ENCODE results near the gene EIF4H.

The EIF4H gene

GRCh38 chr7:74191231-74191630, 17.1 kb downstream of the EIF4H start:
- no peak overlapping the region for H3K9ac ChIP-seq (ENCODE audit: low read length)
- no peak overlapping the region for H2AFZ ChIP-seq (ENCODE audit: low read length)
- H3K79me2 ChIP-seq (ENCODE audit: insufficient read depth, low read length): peaks cover 20% of the 10 kb centered on the region
- H3K4me1 ChIP-seq (ENCODE audit: insufficient read depth, low read length, severe bottlenecking): no peaks in the 10 kb centered on the region
- 0 out of 2 replicates have a peak, but pooled peaks cover 4% of the 10 kb centered on the region for H4K20me1 ChIP-seq (ENCODE audit: insufficient read depth, low read length)
- no peak for TF ChIP-seq CTCF (IDR thresholded peaks at IDR 0.05; ENCODE audit: low read length)
- no peak for TF ChIP-seq EZH2 (IDR thresholded peaks at IDR 0.05; ENCODE audit: borderline replicate concordance, low read length)
- H3K4me2 ChIP-seq (ENCODE audit: low read length): no peak overlapping the region
- no peaks in the 10 kb centered on the region for H3K9me2 ChIP-seq (ENCODE audit: low read depth, low read length)
- peaks cover 98% of the 10 kb centered on the region for H3K36me3 ChIP-seq (ENCODE audit: insufficient read depth, low read length)
- H3K27ac ChIP-seq (ENCODE audit: low read depth, low read length, poor library complexity, severe bottlenecking): no peak overlapping the region
- no peaks in the 10 kb centered on the region for H3K27me3 ChIP-seq (ENCODE audit: insufficient read depth, low read length)
- H3K9me3 ChIP-seq (ENCODE audit: low read length): no peaks in the 10 kb centered on the region
- no peaks in the 10 kb centered on the region for H3F3A ChIP-seq (ENCODE audit: insufficient read depth, low read length)
- no peak overlapping the region for H3K4me3 ChIP-seq (ENCODE audit: low read depth, low read length, poor library complexity, severe bottlenecking)

GRCh38 chr7:74193054-74193453, 18.9 kb downstream of the EIF4H start:
- Histone ChIP-seq H3K27me3 (ENCODE audit: insufficient read depth, low read length) (no peaks in the 10 kb centered on the region), H3K27ac (ENCODE audit: low read depth, low read length, poor library complexity, severe bottlenecking) (no peak overlapping the region), H3K9ac (ENCODE audit: low read length) (no peak overlapping the region), H3K9me2 (ENCODE audit: low read depth, low read length) (no peaks in the 10 kb centered on the region), H3K79me2 (ENCODE audit: insufficient read depth, low read length) (peaks cover 2% of the 10 kb centered on the region), H4K20me1 (ENCODE audit: insufficient read depth, low read length) (0 out of 2 replicates have a peak, but pooled peaks cover under 1% of the 10 kb centered on the region), H2AFZ (ENCODE audit: low read length) (no peak overlapping the region), H3K36me3 (ENCODE audit: insufficient read depth, low read length) (peaks cover 95% of the 10 kb centered on the region), H3K4me2 (ENCODE audit: low read length) (no peak overlapping the region), H3K4me1 (ENCODE audit: insufficient read depth, low read length, severe bottlenecking) (no peaks in the 10 kb centered on the region), H3K4me3 (ENCODE audit: low read depth, low read length, poor library complexity, severe bottlenecking) (no peak overlapping the region), H3F3A (ENCODE audit: insufficient read depth, low read length) (no peaks in the 10 kb centered on the region), H3K9me3 (ENCODE audit: low read length) (no peaks in the 10 kb centered on the region)
- no peak for TF ChIP-seq EZH2 (IDR thresholded peaks at IDR 0.05; ENCODE audit: borderline replicate concordance, low read length)
- TF ChIP-seq CTCF (IDR thresholded peaks at IDR 0.05; ENCODE audit: low read length): no peak

- H3K4me3 ChIP-seq (ENCODE audit: low read depth, low read length, poor library complexity, severe bottlenecking): no peak overlapping the region
- H3F3A ChIP-seq (ENCODE audit: insufficient read depth, low read length): no peaks in the 10 kb centered on the region
- H4K20me1 ChIP-seq (ENCODE audit: insufficient read depth, low read length): no peaks in the 10 kb centered on the region
- H3K9ac ChIP-seq (ENCODE audit: low read length): no peak overlapping the region
- H2AFZ ChIP-seq (ENCODE audit: low read length): no peak overlapping the region
- no peaks in the 10 kb centered on the region for H3K79me2 ChIP-seq (ENCODE audit: insufficient read depth, low read length)
- no peak overlapping the region for H3K4me2 ChIP-seq (ENCODE audit: low read length)
- no peaks in the 10 kb centered on the region for H3K9me2 ChIP-seq (ENCODE audit: low read depth, low read length)
- TF ChIP-seq EZH2 (IDR thresholded peaks at IDR 0.05; ENCODE audit: borderline replicate concordance, low read length): no peak
- no peak for TF ChIP-seq CTCF (IDR thresholded peaks at IDR 0.05; ENCODE audit: low read length)
- H3K9me3 ChIP-seq (ENCODE audit: low read length): no peaks in the 10 kb centered on the region
- H3K27me3 ChIP-seq (ENCODE audit: insufficient read depth, low read length): no peaks in the 10 kb centered on the region
- no peaks in the 10 kb centered on the region for H3K4me1 ChIP-seq (ENCODE audit: insufficient read depth, low read length, severe bottlenecking)
- H3K27ac ChIP-seq (ENCODE audit: low read depth, low read length, poor library complexity, severe bottlenecking): no peak overlapping the region
- H3K36me3 ChIP-seq (ENCODE audit: insufficient read depth, low read length): peaks cover 86% of the 10 kb centered on the region
These were observed 19.8 kb downstream of the EIF4H start for GRCh38 chr7:74193913-74194312.

Measured in OCI-LY1 (cell line).